Stomach smooth muscle (tissue), 2 donors: ENCODE measurements around the gene KIF16B.
"Not testable (repeated sequence)": the region's sequence is repeated elsewhere in the genome, so short reads cannot be mapped to it uniquely, and the experiment has no call there.

ENCODE experiments used
- H3K27ac ChIP-seq: one replicate; pipeline ENCODE4 v1.7.0; 2013; ENCODE audit warnings: mild to moderate bottlenecking, low read length, inconsistent platforms
- H3K27me3 ChIP-seq, 2 donors: one replicate each; pipeline ENCODE4 v1.7.0; 2013; ENCODE audit warnings: low read length in 2 of 2; ENCODE audit not compliant: insufficient read depth in 2 of 2, control insufficient read depth in 1 of 2
- H3K36me3 ChIP-seq, 2 donors: one replicate each; pipeline ENCODE4 v1.7.0; 2013; ENCODE audit warnings: low read length in 2 of 2; ENCODE audit not compliant: control insufficient read depth in 2 of 2, insufficient read depth in 2 of 2
- H3K4me1 ChIP-seq: one replicate; pipeline ENCODE4 v1.7.0; 2013; ENCODE audit warnings: low read length; ENCODE audit not compliant: control insufficient read depth, insufficient read depth
- H3K4me3 ChIP-seq, 2 donors: one replicate each; pipeline ENCODE4 v1.7.0; 2013; ENCODE audit warnings: low read length in 2 of 2
- H3K9ac ChIP-seq, 2 donors: one replicate each; pipeline ENCODE4 v1.7.0; 2013; ENCODE audit warnings: low read length in 2 of 2, mild to moderate bottlenecking in 1 of 2
- H3K9me3 ChIP-seq, 2 donors: one replicate each; pipeline ENCODE4 v1.7.0; 2013; ENCODE audit warnings: low read length in 2 of 2; ENCODE audit not compliant: control insufficient read depth in 2 of 2
- donor health status: healthy.
- donor health status: Pancreatic carcinoma.

The KIF16B gene

DNA sequence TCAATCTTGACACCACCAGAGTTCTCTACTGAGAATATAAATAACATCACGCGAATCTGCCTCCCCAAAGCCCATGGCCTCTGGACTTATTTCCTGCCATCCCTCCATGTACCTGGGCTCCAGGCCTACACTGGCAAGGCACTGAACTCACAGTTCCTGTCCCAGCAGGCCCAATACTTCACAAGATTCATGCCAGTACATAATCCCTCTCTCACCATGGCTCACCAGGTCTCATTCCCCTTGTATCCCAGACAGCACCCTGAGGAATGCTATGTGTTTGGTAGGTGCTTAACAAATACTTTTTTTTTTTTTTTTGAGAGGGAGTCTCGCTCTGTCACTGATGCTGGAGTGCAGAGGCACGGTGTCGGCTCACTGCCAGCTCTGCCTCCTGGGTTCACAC lies 1.9 kb downstream of the KIF16B start:
- H3K27me3 ChIP-seq = no peaks in the 10 kb centered on the region
- no peak overlapping the region for H3K4me3 ChIP-seq
- peaks cover 21% of the 10 kb centered on the region for H3K4me1 ChIP-seq
- no peaks in the 10 kb centered on the region for H3K9me3 ChIP-seq
- H3K36me3 ChIP-seq = no peaks in the 10 kb centered on the region
- no peak overlapping the region for H3K9ac ChIP-seq
- H3K27ac ChIP-seq = no peak overlapping the region

- H3K4me1 ChIP-seq = peaks cover 19% of the 10 kb centered on the region
- H3K36me3 ChIP-seq = no peaks in the 10 kb centered on the region
- H3K27ac ChIP-seq = no peak overlapping the region
- H3K4me3 ChIP-seq = no peak overlapping the region
- no peaks in the 10 kb centered on the region for H3K9me3 ChIP-seq
- no peak overlapping the region for H3K9ac ChIP-seq
- no peaks in the 10 kb centered on the region for H3K27me3 ChIP-seq
These were observed 3.7 kb downstream of the KIF16B start for GRCh38 chr20:16569246-16570153.

DNA sequence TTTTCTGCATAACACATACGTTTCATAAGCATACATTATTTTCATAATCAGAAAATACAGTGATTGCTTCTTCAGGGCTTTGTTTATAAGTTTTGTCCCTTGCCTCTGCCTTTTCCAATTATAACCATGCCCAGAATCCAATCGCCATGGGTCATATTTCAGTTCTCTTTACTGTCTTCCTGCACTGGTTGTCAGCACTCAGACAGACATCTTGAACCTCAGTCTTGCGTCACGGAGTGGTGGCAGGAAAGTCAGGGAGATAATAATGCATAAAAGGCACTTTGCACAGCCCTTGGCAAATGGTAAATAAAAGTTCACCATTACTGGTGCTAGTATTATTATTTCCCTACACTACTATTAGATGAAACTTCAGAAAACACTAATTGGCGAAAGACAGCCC lies 7.2 kb downstream of the KIF16B start:
- Histone ChIP-seq H3K27me3 (no peaks in the 10 kb centered on the region), H3K36me3 (no peaks in the 10 kb centered on the region), H3K4me3 (no peak overlapping the region), H3K9me3 (no peaks in the 10 kb centered on the region), H3K27ac (no peak overlapping the region), H3K9ac (no peak overlapping the region), H3K4me1 (no peaks in the 10 kb centered on the region)

- H3K9ac ChIP-seq, H3K4me3 ChIP-seq, H3K27me3 ChIP-seq: not testable (repeated sequence)
These were observed 9.2 kb downstream of the KIF16B start for GRCh38 chr20:16564079-16564478.

DNA sequence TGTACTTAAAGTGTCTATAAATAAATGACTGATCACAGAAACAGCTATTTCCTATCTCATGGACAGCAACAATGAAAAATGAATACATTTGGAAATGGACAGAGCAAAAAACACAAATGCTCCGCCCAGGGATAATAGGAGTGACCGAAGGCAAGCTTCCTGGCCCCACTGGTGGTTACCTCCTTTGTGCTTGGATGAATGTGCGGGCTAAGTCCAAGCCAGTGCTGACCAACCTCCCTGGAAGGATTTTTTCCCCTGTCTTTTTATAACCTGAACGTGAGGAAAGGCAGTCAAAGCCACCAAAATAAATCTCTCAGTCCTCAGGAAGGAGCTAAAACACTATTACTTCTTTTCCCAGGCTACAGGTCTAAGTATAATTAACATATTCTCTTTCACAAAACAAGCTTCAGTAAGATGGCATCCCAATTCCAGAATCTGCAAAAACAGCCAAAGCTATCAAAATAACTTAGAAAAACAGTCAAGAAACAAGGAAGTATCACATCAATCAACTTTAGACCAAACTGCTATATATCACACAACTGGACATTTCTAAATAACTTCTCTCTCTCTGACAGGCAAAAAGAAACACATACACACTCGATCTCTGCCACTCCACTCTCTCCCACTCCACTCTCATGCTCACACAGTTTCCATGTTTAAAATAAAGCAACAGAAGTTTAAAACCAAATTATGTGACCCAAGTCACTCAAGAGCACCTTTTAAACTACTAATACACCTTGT lies 10.0 kb downstream of the KIF16B start:
- no peaks in the 10 kb centered on the region for H3K9me3 ChIP-seq

More at GRCh38 chr20:16564079-16564478, 9.2 kb downstream of the KIF16B start:
- not testable (repeated sequence) for H3K36me3 ChIP-seq, H3K27ac ChIP-seq, H3K4me1 ChIP-seq, H3K9me3 ChIP-seq

DNA sequence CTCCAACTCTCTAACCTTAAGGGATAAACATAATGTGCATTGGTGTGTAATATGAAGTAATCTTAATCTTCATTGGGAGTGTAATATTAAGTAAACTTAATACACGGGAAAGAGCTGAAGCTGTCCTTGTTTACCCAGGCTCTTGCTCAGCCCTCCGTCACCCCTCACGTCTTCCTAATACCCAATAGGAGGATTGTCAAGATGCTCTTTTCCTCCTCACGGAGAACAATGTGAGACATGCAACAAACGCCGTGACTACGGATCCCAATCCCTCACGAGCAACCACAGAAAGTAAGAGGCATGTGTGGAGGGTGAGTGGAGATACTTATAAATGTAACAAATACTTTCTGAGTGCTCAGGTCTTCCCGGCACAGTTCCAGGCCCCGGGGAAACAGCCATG lies 11.0 kb downstream of the KIF16B start:
- no peak overlapping the region for H3K4me3 ChIP-seq
- H3K36me3 ChIP-seq = no peaks in the 10 kb centered on the region
- no peak overlapping the region for H3K9ac ChIP-seq
- H3K4me1 ChIP-seq = no peaks in the 10 kb centered on the region
- no peaks in the 10 kb centered on the region for H3K27me3 ChIP-seq
- H3K9me3 ChIP-seq = no peaks in the 10 kb centered on the region
- H3K27ac ChIP-seq = no peak overlapping the region

More for the DNA sequence above, 10.0 kb downstream of the KIF16B start:
- Histone ChIP-seq H3K4me3 (no peak overlapping the region), H3K9ac (no peak overlapping the region), H3K4me1 (no peaks in the 10 kb centered on the region), H3K36me3 (no peaks in the 10 kb centered on the region), H3K27me3 (no peaks in the 10 kb centered on the region), H3K27ac (no peak overlapping the region)

GRCh38 chr20:16560661-16561060 lies 12.6 kb downstream of the KIF16B start:
- Histone ChIP-seq H3K27ac (no peak overlapping the region), H3K9ac (no peak overlapping the region)

DNA sequence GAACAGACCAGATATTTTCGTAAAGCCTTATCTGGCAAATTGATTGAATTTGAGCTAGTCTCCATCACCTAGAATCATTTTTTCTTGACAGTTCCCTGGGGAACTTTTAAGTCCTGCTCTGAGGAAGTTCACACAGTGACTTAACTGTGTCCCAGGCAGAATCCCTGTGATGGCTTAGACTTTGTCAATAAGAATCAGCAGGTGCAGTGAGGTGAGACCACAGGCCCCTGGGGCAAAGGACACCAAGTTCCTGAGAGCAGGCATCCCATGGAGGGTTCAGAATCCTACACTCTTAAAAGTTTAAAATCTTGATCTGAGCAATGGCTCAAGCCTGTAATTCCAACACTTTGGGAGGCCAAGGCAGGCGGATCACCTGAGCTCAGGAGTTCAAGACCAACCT lies 13.0 kb downstream of the KIF16B start:
- no peaks in the 10 kb centered on the region for H3K9me3 ChIP-seq
- no peak overlapping the region for H3K4me3 ChIP-seq
- no peaks in the 10 kb centered on the region for H3K36me3 ChIP-seq
- H3K27ac ChIP-seq = no peak overlapping the region
- peaks cover 5% of the 10 kb centered on the region for H3K4me1 ChIP-seq
- H3K9ac ChIP-seq = no peak overlapping the region
- no peaks in the 10 kb centered on the region for H3K27me3 ChIP-seq

More at GRCh38 chr20:16560661-16561060, 12.6 kb downstream of the KIF16B start:
- no peaks in the 10 kb centered on the region for H3K9me3 ChIP-seq
- no peaks in the 10 kb centered on the region for H3K27me3 ChIP-seq
- H3K36me3 ChIP-seq = no peaks in the 10 kb centered on the region
- no peak overlapping the region for H3K4me3 ChIP-seq
- peaks cover 5% of the 10 kb centered on the region for H3K4me1 ChIP-seq

- Histone ChIP-seq H3K4me1 (peaks cover 8% of the 10 kb centered on the region), H3K4me3 (no peak overlapping the region), H3K9ac (no peak overlapping the region), H3K27me3 (no peaks in the 10 kb centered on the region), H3K36me3 (no peaks in the 10 kb centered on the region), H3K9me3 (no peaks in the 10 kb centered on the region), H3K27ac (no peak overlapping the region)
These were observed 16.9 kb downstream of the KIF16B start for GRCh38 chr20:16556301-16556700.

- Histone ChIP-seq H3K36me3 (no peaks in the 10 kb centered on the region), H3K9ac (no peak overlapping the region), H3K27me3 (no peaks in the 10 kb centered on the region), H3K27ac (no peak overlapping the region), H3K9me3 (no peaks in the 10 kb centered on the region), H3K4me3 (no peak overlapping the region), H3K4me1 (peaks cover 8% of the 10 kb centered on the region)
These were observed 17.5 kb downstream of the KIF16B start for GRCh38 chr20:16555754-16556153.
